OCI-LY1 (cell line): ENCODE data around the gene INSRR.

Experiments
- CTCF ChIP-seq: fragments of 200-600 bp; sonication (generic), shearing (Covaris generic); IDR thresholded peaks from 2 replicates; pipeline ENCODE4 v1.5.1; 2017; ENCODE audit warnings: mild to moderate bottlenecking, antibody characterized with exemption, low read length, moderate library complexity, mixed read lengths
- EZH2 ChIP-seq: fragments of 200-600 bp; sonication (generic), shearing (Covaris generic); IDR thresholded peaks from 2 replicates; pipeline ENCODE4 v1.8.0; 2017; ENCODE audit warnings: borderline replicate concordance, mixed run types, mild to moderate bottlenecking, antibody characterized with exemption, low read length, moderate library complexity, mixed read lengths

DNA sequence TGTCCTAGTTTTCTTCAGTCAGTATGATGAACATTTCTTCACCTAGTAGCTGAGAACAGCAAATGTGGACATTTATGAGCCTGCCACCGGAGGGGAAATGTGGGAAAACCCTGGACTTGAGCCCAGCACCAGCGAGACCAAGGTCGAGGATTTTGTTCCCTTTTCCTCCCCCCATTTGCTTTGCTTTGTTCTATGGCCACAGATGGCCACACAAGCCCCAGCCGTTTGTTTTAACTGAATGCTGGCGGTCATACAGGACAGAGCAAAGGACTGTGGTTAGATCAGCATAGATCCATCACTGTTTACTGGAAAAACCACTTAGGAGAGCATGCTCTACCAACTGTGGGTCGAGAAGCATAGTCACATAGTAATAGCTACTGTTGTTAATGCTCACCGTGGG, 63.1 kb downstream of the INSRR start:
- TF ChIP-seq CTCF = no peak
- TF ChIP-seq EZH2 = no peak
